Measurements from ENCODE around the gene SHOC1.

SHOC1 gene

DNA sequence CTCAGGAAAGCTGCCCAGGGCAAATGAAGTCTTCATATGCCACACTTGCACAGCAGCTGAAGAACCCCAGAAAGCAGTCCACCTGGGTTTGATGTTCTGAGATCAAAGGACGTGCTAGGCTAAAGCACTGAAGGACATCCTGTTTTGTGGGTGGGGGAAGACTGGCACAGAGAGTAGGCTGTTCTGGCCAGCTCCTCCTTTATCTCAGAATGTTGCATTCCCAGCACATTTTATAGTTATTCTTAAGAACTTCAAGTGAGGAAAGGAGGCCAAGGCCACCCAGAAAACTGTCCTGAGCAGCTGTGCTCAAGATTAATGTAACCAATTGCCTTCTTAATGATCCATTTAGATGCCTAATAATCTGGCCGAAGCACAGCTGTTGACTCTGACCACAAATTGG lies 10.9 kb downstream of the SHOC1 start:
- ChIA-PET POLR2A (no interaction called here), CTCF (interaction anchor here (0.9 to 1.5 kb wide), 2 partner anchors 13 to 24 kb away, joined by 4 to 6 read pairs; no protein-coding TSS in a partner anchor)
- H3K9me3 ChIP-seq (ENCODE audit: control insufficient read depth, insufficient read depth, low read depth, low read length) = no peaks in the 10 kb centered on the region
- H3K4me3 ChIP-seq (ENCODE audit: low read depth, low read length) = no peak overlapping the region
- H3K4me1 ChIP-seq (ENCODE audit: control insufficient read depth, insufficient read depth, low read length) = no peaks in the 10 kb centered on the region
- H3K36me3 ChIP-seq (ENCODE audit: control insufficient read depth in 2 of 2, insufficient read depth in 1 of 2, low read length in 2 of 2) = no peaks in the 10 kb centered on the region
- H3K27ac ChIP-seq (ENCODE audit: extremely low read depth, low read depth, low read length) = no peak overlapping the region
- no peak for TF ChIP-seq KLF10 (tag by site-specific recombination; IDR thresholded peaks at IDR 0.05)
- TF ChIP-seq IKZF3 (tag by site-specific recombination; IDR thresholded peaks at IDR 0.05) = no peak
- no peak for TF ChIP-seq ZNF555 (tag by site-specific recombination; conservative IDR thresholded peaks at IDR 0.05)

DNA sequence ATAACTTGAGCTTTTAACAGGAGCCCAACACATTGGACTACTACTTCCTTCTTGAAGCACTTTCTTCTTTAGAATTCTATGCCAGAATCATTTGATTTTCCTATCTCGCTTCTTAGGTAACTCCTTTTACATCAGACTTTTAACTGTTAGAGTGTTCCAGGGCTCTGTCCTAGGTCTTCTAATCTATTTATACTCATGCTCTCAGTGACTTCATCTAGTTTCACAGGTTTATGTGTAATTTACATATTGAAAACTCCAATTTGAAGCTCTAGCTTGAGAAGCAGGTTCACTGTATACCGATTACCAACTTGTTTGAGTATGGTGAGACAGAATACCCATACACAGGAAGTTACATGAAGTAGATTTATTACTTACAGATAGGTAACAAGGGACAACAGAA lies 11.3 kb downstream of the SHOC1 start:
- Histone ChIP-seq H3K36me3 (ENCODE audit: control insufficient read depth in 2 of 2, insufficient read depth in 1 of 2, low read length in 2 of 2) (no peaks in the 10 kb centered on the region), H3K27ac (ENCODE audit: extremely low read depth, low read depth, low read length) (no peak overlapping the region), H3K9me3 (ENCODE audit: control insufficient read depth, insufficient read depth, low read depth, low read length) (no peaks in the 10 kb centered on the region), H3K4me1 (ENCODE audit: control insufficient read depth, insufficient read depth, low read length) (no peaks in the 10 kb centered on the region), H3K4me3 (ENCODE audit: low read depth, low read length) (no peak overlapping the region)
- TF ChIP-seq, protein P1, sequence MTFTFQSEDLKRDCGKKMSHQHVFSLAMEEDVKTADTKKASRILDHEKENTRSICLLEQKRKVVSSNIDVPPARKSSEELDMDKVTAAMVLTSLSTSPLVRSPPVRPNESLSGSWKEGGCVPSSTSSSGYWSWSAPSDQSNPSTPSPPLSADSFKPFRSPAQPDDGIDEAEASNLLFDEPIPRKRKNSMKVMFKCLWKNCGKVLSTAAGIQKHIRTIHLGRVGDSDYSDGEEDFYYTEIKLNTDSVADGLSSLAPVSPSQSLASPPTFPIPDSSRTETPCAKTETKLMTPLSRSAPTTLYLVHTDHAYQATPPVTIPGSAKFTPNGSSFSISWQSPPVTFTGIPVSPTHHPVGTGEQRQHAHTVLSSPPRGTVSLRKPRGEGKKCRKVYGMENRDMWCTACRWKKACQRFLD (tag by site-specific recombination; IDR thresholded peaks at IDR 0.05) = no peak
- TF ChIP-seq ZNF23 (tag by site-specific recombination; IDR thresholded peaks at IDR 0.05; ENCODE audit: borderline replicate concordance) (no peak), ZBTB20 (tag by site-specific recombination; IDR thresholded peaks at IDR 0.05) (no peak)
- CTCF ChIA-PET = interaction anchor here (1.5 kb wide), 1 partner anchor 24 kb away, joined by 6 read pairs; no protein-coding TSS in a partner anchor
- POLR2A ChIA-PET = no interaction called here

DNA sequence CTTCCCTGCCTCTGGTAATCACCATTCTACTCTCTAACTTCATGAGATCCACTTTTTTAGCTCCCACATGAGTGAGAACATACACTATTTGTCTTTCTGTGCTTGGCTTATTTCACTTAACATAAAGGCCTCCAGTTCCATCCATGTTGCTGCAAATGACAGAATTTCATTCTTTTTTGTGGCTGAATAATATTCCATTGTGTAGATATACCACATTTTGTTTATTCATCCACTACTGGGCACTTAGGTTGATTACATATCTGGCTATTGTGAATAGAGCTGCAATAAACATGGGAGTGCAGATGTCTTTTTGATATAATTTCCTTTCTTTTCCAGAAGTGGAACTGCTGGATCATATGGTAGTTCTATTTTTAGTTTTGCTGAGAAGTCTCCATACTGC lies 28.7 kb downstream of the SHOC1 start:
- CTCF ChIA-PET = no interaction called here
- POLR2A ChIA-PET = no interaction called here
- Histone ChIP-seq H3K27ac (ENCODE audit: extremely low read depth, low read depth, low read length) (no peak overlapping the region), H3K4me3 (ENCODE audit: low read depth, low read length) (no peak overlapping the region), H3K4me1 (ENCODE audit: control insufficient read depth, insufficient read depth, low read length) (no peaks in the 10 kb centered on the region), H3K36me3 (ENCODE audit: control insufficient read depth in 2 of 2, insufficient read depth in 1 of 2, low read length in 2 of 2) (no peaks in the 10 kb centered on the region), H3K9me3 (ENCODE audit: control insufficient read depth, insufficient read depth, low read depth, low read length) (no peaks in the 10 kb centered on the region)
- TF ChIP-seq ZFP3 (tag by site-specific recombination; IDR thresholded peaks at IDR 0.05; ENCODE audit: low read depth) (no peak), ZNF239 (tag by site-specific recombination; IDR thresholded peaks at IDR 0.05) (no peak), ZNF146 (tag by site-specific recombination; IDR thresholded peaks at IDR 0.05) (peak; percentile 45; the same call in 1 of the 2 replicates), ZBTB21 (tag by site-specific recombination; IDR thresholded peaks at IDR 0.05) (no peak)
- TF ChIP-seq, protein P2, sequence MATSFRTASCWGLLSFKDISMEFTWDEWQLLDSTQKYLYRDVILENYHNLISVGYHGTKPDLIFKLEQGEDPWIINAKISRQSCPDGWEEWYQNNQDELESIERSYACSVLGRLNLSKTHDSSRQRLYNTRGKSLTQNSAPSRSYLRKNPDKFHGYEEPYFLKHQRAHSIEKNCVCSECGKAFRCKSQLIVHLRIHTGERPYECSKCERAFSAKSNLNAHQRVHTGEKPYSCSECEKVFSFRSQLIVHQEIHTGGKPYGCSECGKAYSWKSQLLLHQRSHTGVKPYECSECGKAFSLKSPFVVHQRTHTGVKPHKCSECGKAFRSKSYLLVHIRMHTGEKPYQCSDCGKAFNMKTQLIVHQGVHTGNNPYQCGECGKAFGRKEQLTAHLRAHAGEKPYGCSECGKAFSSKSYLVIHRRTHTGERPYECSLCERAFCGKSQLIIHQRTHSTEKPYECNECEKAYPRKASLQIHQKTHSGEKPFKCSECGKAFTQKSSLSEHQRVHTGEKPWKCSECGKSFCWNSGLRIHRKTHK (tag by site-specific recombination; IDR thresholded peaks at IDR 0.05) = no peak
- TF ChIP-seq, protein P3, sequence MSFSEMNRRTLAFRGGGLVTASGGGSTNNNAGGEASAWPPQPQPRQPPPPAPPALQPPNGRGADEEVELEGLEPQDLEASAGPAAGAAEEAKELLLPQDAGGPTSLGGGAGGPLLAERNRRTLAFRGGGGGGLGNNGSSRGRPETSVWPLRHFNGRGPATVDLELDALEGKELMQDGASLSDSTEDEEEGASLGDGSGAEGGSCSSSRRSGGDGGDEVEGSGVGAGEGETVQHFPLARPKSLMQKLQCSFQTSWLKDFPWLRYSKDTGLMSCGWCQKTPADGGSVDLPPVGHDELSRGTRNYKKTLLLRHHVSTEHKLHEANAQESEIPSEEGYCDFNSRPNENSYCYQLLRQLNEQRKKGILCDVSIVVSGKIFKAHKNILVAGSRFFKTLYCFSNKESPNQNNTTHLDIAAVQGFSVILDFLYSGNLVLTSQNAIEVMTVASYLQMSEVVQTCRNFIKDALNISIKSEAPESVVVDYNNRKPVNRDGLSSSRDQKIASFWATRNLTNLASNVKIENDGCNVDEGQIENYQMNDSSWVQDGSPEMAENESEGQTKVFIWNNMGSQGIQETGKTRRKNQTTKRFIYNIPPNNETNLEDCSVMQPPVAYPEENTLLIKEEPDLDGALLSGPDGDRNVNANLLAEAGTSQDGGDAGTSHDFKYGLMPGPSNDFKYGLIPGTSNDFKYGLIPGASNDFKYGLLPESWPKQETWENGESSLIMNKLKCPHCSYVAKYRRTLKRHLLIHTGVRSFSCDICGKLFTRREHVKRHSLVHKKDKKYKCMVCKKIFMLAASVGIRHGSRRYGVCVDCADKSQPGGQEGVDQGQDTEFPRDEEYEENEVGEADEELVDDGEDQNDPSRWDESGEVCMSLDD (tag by site-specific recombination; IDR thresholded peaks at IDR 0.05) = no peak
- TF ChIP-seq, protein P4, sequence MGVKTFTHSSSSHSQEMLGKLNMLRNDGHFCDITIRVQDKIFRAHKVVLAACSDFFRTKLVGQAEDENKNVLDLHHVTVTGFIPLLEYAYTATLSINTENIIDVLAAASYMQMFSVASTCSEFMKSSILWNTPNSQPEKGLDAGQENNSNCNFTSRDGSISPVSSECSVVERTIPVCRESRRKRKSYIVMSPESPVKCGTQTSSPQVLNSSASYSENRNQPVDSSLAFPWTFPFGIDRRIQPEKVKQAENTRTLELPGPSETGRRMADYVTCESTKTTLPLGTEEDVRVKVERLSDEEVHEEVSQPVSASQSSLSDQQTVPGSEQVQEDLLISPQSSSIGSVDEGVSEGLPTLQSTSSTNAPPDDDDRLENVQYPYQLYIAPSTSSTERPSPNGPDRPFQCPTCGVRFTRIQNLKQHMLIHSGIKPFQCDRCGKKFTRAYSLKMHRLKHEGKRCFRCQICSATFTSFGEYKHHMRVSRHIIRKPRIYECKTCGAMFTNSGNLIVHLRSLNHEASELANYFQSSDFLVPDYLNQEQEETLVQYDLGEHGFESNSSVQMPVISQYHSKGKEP (tag by site-specific recombination; IDR thresholded peaks at IDR 0.05) = no peak

Data from HEK293 (cell line).